ENCODE measurements around the gene OTUD6A. TPM values are rescaled to one million over a fixed set of nuclear protein-coding genes. Genes with fewer than 3 reads are reported as not detected.

OTUD6A gene
- polyA plus RNA-seq, 1 donor from 2014 or later = not detected

DNA sequence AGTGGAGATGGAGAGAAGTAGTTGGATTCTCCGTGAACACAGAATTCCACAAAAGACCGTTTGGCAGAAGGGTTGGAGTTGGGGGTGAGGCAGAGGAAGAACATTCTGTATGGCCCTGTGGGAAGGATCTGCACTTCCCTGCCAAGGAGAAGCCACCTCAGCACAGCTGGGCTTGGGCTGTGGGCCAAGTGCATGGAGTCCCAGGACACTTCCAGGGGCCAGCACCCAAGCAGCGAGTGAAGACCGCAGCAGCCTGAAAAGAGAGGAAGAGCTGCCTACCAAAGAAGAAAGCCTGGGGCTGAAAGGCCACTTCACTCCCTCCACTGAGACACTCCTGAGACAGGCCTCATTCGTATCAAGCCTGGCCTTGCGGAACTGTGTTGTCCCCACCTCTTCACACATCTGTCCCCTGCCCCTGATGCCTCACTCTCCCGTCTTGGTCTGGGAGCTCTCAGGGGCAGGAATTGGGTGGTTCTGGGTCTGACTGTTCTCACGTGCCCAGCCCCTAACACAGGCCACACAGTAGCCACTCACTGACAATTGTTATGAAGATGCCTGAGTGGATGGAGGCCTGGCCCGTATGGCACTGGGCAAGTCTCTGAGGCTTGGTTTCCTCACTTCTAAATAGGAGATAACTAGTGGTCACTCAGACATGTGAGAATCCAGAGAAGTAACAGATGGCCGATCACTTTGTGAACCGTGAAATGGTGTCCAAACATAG lies 9.2 kb upstream of the OTUD6A start:
- Histone ChIP-seq H3K4me2 (ENCODE audit: low read length) (no peak overlapping the region), H3K27me3 (ENCODE audit: insufficient read depth, low read depth, low read length) (no peaks in the 10 kb centered on the region), H2AFZ (ENCODE audit: low read depth, low read length) (no peak overlapping the region), H3K9ac (ENCODE audit: low read length) (no peak overlapping the region), H3F3A (ENCODE audit: insufficient read depth, low read length, poor library complexity, severe bottlenecking) (no peaks in the 10 kb centered on the region), H3K79me2 (replicated peaks; ENCODE audit: insufficient read depth, low read length) (no peaks in the 10 kb centered on the region), H3K27ac (ENCODE audit: low read length) (no peak overlapping the region), H4K20me1 (ENCODE audit: insufficient read depth) (no peaks in the 10 kb centered on the region), H3K4me3 (ENCODE audit: low read length) (no peak overlapping the region), H3K9me2 (ENCODE audit: insufficient read depth, low read length) (no peaks in the 10 kb centered on the region), H3K9me3 (ENCODE audit: low read length) (no peaks in the 10 kb centered on the region), H3K36me3 (ENCODE audit: insufficient read depth, low read length) (no peaks in the 10 kb centered on the region)
- TF ChIP-seq EP300 (conservative IDR thresholded peaks at IDR 0.05; ENCODE audit: poor library complexity, severe bottlenecking) (no peak), SMC3 (conservative IDR thresholded peaks at IDR 0.05; ENCODE audit: poor library complexity) (no peak), TAF1 (IDR thresholded peaks at IDR 0.05; ENCODE audit: low read depth) (no peak)

DNA sequence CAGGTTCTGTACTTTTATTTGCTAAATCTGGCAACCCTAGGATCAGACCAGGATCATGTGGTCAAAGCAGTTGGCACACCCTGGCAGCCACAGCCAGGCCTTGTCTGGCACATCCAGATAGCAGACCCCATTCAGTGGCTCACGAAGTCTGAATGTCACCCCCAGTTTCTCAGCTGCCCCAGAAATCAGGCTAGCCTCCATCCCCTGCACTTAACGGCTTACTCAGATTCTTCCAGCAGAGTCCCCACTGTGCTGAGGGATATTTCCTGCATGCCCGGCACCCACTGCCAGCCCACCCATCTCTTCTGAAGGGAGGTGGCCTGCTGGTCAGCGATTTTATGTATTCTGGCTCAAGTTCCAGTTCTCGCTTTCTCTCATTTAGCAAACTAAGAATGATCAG lies 7.9 kb upstream of the OTUD6A start:
- H3F3A ChIP-seq (ENCODE audit: insufficient read depth, low read length, poor library complexity, severe bottlenecking) = no peaks in the 10 kb centered on the region
- H3K27ac ChIP-seq (ENCODE audit: low read length) = no peak overlapping the region
- H3K79me2 ChIP-seq (replicated peaks; ENCODE audit: insufficient read depth, low read length) = no peaks in the 10 kb centered on the region
- no peak overlapping the region for H3K4me2 ChIP-seq (ENCODE audit: low read length)
- no peak overlapping the region for H3K9ac ChIP-seq (ENCODE audit: low read length)
- H3K4me3 ChIP-seq (ENCODE audit: low read length) = no peak overlapping the region
- no peaks in the 10 kb centered on the region for H3K27me3 ChIP-seq (ENCODE audit: insufficient read depth, low read depth, low read length)
- no peak overlapping the region for H2AFZ ChIP-seq (ENCODE audit: low read depth, low read length)
- H3K9me2 ChIP-seq (ENCODE audit: insufficient read depth, low read length) = no peaks in the 10 kb centered on the region
- H3K36me3 ChIP-seq (ENCODE audit: insufficient read depth, low read length) = no peaks in the 10 kb centered on the region
- no peaks in the 10 kb centered on the region for H4K20me1 ChIP-seq (ENCODE audit: insufficient read depth)
- TF ChIP-seq, protein P1, sequence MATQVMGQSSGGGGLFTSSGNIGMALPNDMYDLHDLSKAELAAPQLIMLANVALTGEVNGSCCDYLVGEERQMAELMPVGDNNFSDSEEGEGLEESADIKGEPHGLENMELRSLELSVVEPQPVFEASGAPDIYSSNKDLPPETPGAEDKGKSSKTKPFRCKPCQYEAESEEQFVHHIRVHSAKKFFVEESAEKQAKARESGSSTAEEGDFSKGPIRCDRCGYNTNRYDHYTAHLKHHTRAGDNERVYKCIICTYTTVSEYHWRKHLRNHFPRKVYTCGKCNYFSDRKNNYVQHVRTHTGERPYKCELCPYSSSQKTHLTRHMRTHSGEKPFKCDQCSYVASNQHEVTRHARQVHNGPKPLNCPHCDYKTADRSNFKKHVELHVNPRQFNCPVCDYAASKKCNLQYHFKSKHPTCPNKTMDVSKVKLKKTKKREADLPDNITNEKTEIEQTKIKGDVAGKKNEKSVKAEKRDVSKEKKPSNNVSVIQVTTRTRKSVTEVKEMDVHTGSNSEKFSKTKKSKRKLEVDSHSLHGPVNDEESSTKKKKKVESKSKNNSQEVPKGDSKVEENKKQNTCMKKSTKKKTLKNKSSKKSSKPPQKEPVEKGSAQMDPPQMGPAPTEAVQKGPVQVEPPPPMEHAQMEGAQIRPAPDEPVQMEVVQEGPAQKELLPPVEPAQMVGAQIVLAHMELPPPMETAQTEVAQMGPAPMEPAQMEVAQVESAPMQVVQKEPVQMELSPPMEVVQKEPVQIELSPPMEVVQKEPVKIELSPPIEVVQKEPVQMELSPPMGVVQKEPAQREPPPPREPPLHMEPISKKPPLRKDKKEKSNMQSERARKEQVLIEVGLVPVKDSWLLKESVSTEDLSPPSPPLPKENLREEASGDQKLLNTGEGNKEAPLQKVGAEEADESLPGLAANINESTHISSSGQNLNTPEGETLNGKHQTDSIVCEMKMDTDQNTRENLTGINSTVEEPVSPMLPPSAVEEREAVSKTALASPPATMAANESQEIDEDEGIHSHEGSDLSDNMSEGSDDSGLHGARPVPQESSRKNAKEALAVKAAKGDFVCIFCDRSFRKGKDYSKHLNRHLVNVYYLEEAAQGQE (IDR thresholded peaks at IDR 0.05; ENCODE audit: borderline replicate concordance) = no peak
- TF ChIP-seq POLR2AphosphoS5 (IDR thresholded peaks at IDR 0.05) = no peak
- TF ChIP-seq RAD21 (conservative IDR thresholded peaks at IDR 0.05) = no peak
- TF ChIP-seq SMC3 (conservative IDR thresholded peaks at IDR 0.05; ENCODE audit: poor library complexity) = no peak
- no peak for TF ChIP-seq TAF1 (IDR thresholded peaks at IDR 0.05; ENCODE audit: low read depth)
- TF ChIP-seq EP300 (conservative IDR thresholded peaks at IDR 0.05; ENCODE audit: poor library complexity, severe bottlenecking) = no peak
- TF ChIP-seq, protein P2, sequence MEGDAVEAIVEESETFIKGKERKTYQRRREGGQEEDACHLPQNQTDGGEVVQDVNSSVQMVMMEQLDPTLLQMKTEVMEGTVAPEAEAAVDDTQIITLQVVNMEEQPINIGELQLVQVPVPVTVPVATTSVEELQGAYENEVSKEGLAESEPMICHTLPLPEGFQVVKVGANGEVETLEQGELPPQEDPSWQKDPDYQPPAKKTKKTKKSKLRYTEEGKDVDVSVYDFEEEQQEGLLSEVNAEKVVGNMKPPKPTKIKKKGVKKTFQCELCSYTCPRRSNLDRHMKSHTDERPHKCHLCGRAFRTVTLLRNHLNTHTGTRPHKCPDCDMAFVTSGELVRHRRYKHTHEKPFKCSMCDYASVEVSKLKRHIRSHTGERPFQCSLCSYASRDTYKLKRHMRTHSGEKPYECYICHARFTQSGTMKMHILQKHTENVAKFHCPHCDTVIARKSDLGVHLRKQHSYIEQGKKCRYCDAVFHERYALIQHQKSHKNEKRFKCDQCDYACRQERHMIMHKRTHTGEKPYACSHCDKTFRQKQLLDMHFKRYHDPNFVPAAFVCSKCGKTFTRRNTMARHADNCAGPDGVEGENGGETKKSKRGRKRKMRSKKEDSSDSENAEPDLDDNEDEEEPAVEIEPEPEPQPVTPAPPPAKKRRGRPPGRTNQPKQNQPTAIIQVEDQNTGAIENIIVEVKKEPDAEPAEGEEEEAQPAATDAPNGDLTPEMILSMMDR (IDR thresholded peaks at IDR 0.05; ENCODE audit: poor library complexity, severe bottlenecking) = no peak
- TF ChIP-seq MXI1 (conservative IDR thresholded peaks at IDR 0.05; ENCODE audit: poor library complexity, severe bottlenecking) = no peak
- no peak for TF ChIP-seq EZH2 (IDR thresholded peaks at IDR 0.05; ENCODE audit: borderline replicate concordance, insufficient read depth, low read length, poor library complexity, severe bottlenecking)
- H3K9me3 ChIP-seq (ENCODE audit: low read length) = no peaks in the 10 kb centered on the region
